K562 treated with DMSO at 1 percent for 4 hours (cell line): ENCODE measurements around the gene TNK2. TPM values are rescaled to one million over a fixed set of nuclear protein-coding genes. Genes with fewer than 3 reads are reported as not detected.

ENCODE experiments used
- total RNA-seq: library from RNA; unstranded; fragments of 300-600 nt; gene quantifications from 2 replicates; pipeline ENCODE4 v1.2.3, GENCODE V29; 2022; ENCODE audit not compliant: insufficient read depth

The TNK2 gene
- total RNA-seq: 15.5 and 21.3 TPM in 2 replicates

DNA sequence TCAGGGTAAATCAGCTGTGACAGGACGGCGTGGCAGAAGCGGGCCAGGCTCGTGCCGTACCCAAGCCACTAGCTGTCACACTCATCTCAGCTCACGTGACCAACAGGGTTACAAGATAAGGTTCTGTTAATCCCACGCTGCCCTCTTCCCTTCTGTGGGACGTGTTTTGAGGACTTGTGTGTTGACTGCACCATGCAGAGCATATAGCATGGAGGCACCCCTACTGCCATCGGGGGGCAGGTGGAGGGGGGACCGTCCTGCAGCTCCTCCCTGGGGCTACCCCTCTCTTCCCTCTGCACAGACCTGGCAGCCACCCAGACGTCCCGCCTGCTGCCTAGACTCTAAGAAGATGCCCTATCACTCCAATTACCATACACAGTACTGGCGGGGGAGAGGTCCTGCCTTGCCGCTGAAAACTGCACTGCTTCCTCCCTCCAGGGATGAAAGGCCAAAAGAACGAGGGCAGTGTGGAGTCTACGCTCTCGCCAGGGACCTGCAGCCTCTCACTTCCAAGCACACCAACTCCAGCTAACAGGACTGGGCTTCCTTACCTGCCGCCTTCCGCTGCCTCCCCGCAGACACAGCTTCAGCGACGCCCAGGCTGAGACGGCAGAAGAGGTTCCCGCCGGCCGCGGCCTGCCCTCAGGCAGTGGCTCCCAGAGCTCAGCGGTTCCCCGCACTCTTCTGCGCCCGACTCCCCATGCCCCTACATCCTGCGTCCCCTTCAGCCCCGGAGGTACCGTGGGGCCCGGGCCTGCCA is at the start of gene TNK2:
Gene TNK2, minus strand, starts transcription at position 618 of the 760 bp plus-strand sequence. CDS start 19,963 bp downstream, outside the sequence.

Other genes starting within 250 kb of the TNK2 start
- 1.8 and 2.3 TPM in 2 replicates for gene MUC20, start 187.6 kb downstream of the TNK2 start, total RNA-seq
- gene MUC4, start 96.6 kb downstream of the TNK2 start, total RNA-seq: 0.59 and 1.2 TPM in 2 replicates
- gene TFRC, start 173.5 kb upstream of the TNK2 start, total RNA-seq: 81.4 and 148 TPM in 2 replicates